ENCODE data around the gene THOP1.

The THOP1 gene

GRCh38 chr19:2750808-2751437 lies 34.4 kb upstream of the THOP1 start:
- Histone ChIP-seq H3K4me3 (ENCODE audit: low read length) (no peak overlapping the region), H3K4me2 (ENCODE audit: low read length) (peak overlapping the region; percentile 25; the same call in 1 of the 2 replicates), H3K27ac (ENCODE audit: low read depth, low read length) (no peak overlapping the region), H3K36me3 (ENCODE audit: control insufficient read depth, low read length) (peaks cover 21% of the 10 kb centered on the region), H4K20me1 (ENCODE audit: control insufficient read depth, insufficient read depth, low read depth, low read length) (no peaks in the 10 kb centered on the region), H3K9me2 (replicated peaks; ENCODE audit: control insufficient read depth, low read length) (no peaks in the 10 kb centered on the region), H3K4me1 (ENCODE audit: control insufficient read depth, low read length) (peaks cover 47% of the 10 kb centered on the region), H3K27me3 (ENCODE audit: control insufficient read depth, low read length) (no peaks in the 10 kb centered on the region), H3F3A (ENCODE audit: control insufficient read depth, insufficient read depth) (peaks cover 6% of the 10 kb centered on the region), H3K79me2 (ENCODE audit: control insufficient read depth, low read length) (no peaks in the 10 kb centered on the region), H3K9me3 (ENCODE audit: control insufficient read depth, insufficient read depth, low read length) (no peaks in the 10 kb centered on the region)
- no peak for TF ChIP-seq CTCF (IDR thresholded peaks at IDR 0.05; ENCODE audit: low read depth, low read length, poor library complexity, severe bottlenecking)
- TF ChIP-seq EZH2phosphoT487 (IDR thresholded peaks at IDR 0.05; ENCODE audit: borderline replicate concordance, low read length): no peak

GRCh38 chr19:2751438-2751830 lies 33.9 kb upstream of the THOP1 start:
- TF ChIP-seq EZH2phosphoT487 (IDR thresholded peaks at IDR 0.05; ENCODE audit: borderline replicate concordance, low read length): no peak
- TF ChIP-seq CTCF (IDR thresholded peaks at IDR 0.05; ENCODE audit: low read depth, low read length, poor library complexity, severe bottlenecking): no peak

DNA sequence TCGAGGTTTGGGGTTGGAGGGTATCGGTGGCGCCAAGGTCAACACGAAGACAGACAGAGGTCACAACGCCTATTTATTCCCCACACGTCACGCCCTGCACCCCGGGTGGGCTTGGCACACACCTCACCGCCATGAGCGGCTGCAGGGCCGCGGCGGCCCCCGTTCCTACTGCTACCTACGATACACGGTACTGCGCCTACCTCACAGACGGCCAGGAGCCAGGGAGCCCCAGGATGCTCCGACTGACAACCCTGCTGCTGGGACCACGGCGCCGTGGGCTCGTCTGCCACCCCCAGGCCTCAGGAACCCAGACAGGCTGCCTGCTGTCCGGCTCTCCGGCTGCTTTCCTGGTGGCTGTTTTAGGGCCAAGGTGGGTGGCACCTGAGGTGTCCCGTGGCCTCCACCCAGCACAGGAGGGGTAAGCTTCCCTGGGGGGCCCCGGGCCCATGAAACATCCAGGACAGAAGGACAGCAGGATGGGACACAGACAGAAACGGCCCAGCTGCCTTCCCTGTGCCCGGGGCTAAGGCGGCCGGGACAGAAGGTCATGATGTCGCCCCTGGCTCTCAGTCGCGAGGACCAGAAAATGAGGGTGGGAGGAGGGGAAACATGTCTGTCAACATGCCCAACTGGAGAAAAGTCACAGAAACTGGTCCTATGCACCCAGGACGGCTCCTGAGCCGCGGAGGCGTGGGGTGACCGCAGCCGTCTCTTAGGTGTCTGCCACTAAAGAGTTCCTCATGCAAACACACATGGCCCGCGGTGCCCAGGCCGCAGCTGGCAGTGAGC lies 30.4 kb upstream of the THOP1 start:
- H3K4me2 ChIP-seq (ENCODE audit: low read length): no peak overlapping the region
- H3K9me3 ChIP-seq (ENCODE audit: control insufficient read depth, insufficient read depth, low read length): no peaks in the 10 kb centered on the region
- no peaks in the 10 kb centered on the region for H3K79me2 ChIP-seq (ENCODE audit: control insufficient read depth, low read length)
- H3F3A ChIP-seq (ENCODE audit: control insufficient read depth, insufficient read depth): peaks cover 6% of the 10 kb centered on the region
- H3K9me2 ChIP-seq (replicated peaks; ENCODE audit: control insufficient read depth, low read length): no peaks in the 10 kb centered on the region
- H3K27ac ChIP-seq (ENCODE audit: low read depth, low read length): no peak overlapping the region
- no peak overlapping the region for H3K4me3 ChIP-seq (ENCODE audit: low read length)
- no peaks in the 10 kb centered on the region for H3K27me3 ChIP-seq (ENCODE audit: control insufficient read depth, low read length)
- peaks cover 16% of the 10 kb centered on the region for H3K4me1 ChIP-seq (ENCODE audit: control insufficient read depth, low read length)
- H4K20me1 ChIP-seq (ENCODE audit: control insufficient read depth, insufficient read depth, low read depth, low read length): no peaks in the 10 kb centered on the region
- H3K36me3 ChIP-seq (ENCODE audit: control insufficient read depth, low read length): peaks cover 50% of the 10 kb centered on the region
- TF ChIP-seq EZH2phosphoT487 (IDR thresholded peaks at IDR 0.05; ENCODE audit: borderline replicate concordance, low read length): no peak
- TF ChIP-seq CTCF (IDR thresholded peaks at IDR 0.05; ENCODE audit: low read depth, low read length, poor library complexity, severe bottlenecking): no peak

More at GRCh38 chr19:2751438-2751830, 33.9 kb upstream of the THOP1 start:
- Histone ChIP-seq H3K79me2 (ENCODE audit: control insufficient read depth, low read length) (no peaks in the 10 kb centered on the region), H3K9me3 (ENCODE audit: control insufficient read depth, insufficient read depth, low read length) (no peaks in the 10 kb centered on the region), H3K9me2 (replicated peaks; ENCODE audit: control insufficient read depth, low read length) (no peaks in the 10 kb centered on the region), H3K27ac (ENCODE audit: low read depth, low read length) (no peak overlapping the region), H3K4me1 (ENCODE audit: control insufficient read depth, low read length) (peaks cover 47% of the 10 kb centered on the region), H3K36me3 (ENCODE audit: control insufficient read depth, low read length) (peaks cover 21% of the 10 kb centered on the region), H4K20me1 (ENCODE audit: control insufficient read depth, insufficient read depth, low read depth, low read length) (no peaks in the 10 kb centered on the region), H3F3A (ENCODE audit: control insufficient read depth, insufficient read depth) (peaks cover 6% of the 10 kb centered on the region), H3K27me3 (ENCODE audit: control insufficient read depth, low read length) (no peaks in the 10 kb centered on the region), H3K4me3 (ENCODE audit: low read length) (no peak overlapping the region), H3K4me2 (ENCODE audit: low read length) (no peak overlapping the region)
